WTC11 (cell line): Measurements from ENCODE around the gene HS3ST3A1. TPM values are rescaled to one million over a fixed set of nuclear protein-coding genes. Genes with fewer than 3 reads are reported as not detected.

Experiments
- ATAC-seq: fragments of 200-7000 bp; cut with Tn5 transposase; 2 replicates; pipeline ENCODE4 v1.10.0; 2021; ENCODE audit warnings: mild to moderate bottlenecking, moderate library complexity
- CTCF ChIA-PET: fragments of 300-600 bp; sonication (Branson Sonifier 250); formaldehyde crosslinking; loops from one replicate; lab custom pipeline; 2021; ENCODE audit warnings: antibody characterized with exemption; lab: Charles Lee
- POLR2A ChIA-PET: fragments of 350-600 bp; sonication (Branson Sonifier 250); formaldehyde crosslinking; loops from one replicate; lab custom pipeline; 2021; ENCODE audit warnings: antibody characterized with exemption; lab: Charles Lee
- DNase-seq: peaks from one replicate; pipeline ENCODE4 v3.0.0; 2021; ENCODE audit warnings: low spot score
- H3K27ac Mint-ChIP-seq: 2 replicates; pipeline ENCODE4 v1.8.0; 2021; ENCODE audit warnings: mixed read lengths
- H3K27me3 Mint-ChIP-seq: 2 replicates; pipeline ENCODE4 v1.8.0; 2021; ENCODE audit warnings: low read depth, mild to moderate bottlenecking, moderate library complexity, mixed read lengths
- H3K36me3 Mint-ChIP-seq: 2 replicates; pipeline ENCODE4 v1.8.0; 2021; ENCODE audit warnings: mixed read lengths
- H3K4me1 Mint-ChIP-seq: 2 replicates; pipeline ENCODE4 v1.8.0; 2022; ENCODE audit warnings: mixed read lengths
- H3K4me3 Mint-ChIP-seq: 2 replicates; pipeline ENCODE4 v1.8.0; 2021; ENCODE audit warnings: mild to moderate bottlenecking, moderate library complexity, mixed read lengths
- H3K9me3 Mint-ChIP-seq: 2 replicates; pipeline ENCODE4 v1.8.0; 2021; ENCODE audit warnings: mixed read lengths
- CBFB ChIP-seq: sonication (generic); formaldehyde crosslinking; IDR thresholded peaks from 2 replicates; pipeline ENCODE4 v1.8.1; 2022; ENCODE audit warnings: mild to moderate bottlenecking, low read depth, missing genetic modification reagents
- FOXK1 ChIP-seq: sonication (generic); formaldehyde crosslinking; IDR thresholded peaks from 2 replicates; pipeline ENCODE4 v1.8.0; 2022; ENCODE audit warnings: mild to moderate bottlenecking, moderate library complexity, missing genetic modification reagents
- GABPB1 ChIP-seq: sonication (generic); formaldehyde crosslinking; IDR thresholded peaks from 2 replicates; pipeline ENCODE4 v1.8.1; 2023; ENCODE audit warnings: mild to moderate bottlenecking, missing genetic modification reagents
- GTF2I ChIP-seq: fragments of 250-450 bp; sonication (Bioruptor Pico); conservative IDR thresholded peaks from 2 replicates; pipeline ENCODE4 v1.4.0; 2021; ENCODE audit warnings: mild to moderate bottlenecking
- JUN ChIP-seq: sonication (generic); formaldehyde crosslinking; IDR thresholded peaks from 2 replicates; pipeline ENCODE4 v1.8.0; 2023; ENCODE audit warnings: mild to moderate bottlenecking, missing genetic modification reagents
- MYBL2 ChIP-seq: sonication (generic); formaldehyde crosslinking; IDR thresholded peaks from 2 replicates; pipeline ENCODE4 v1.8.1; 2023; ENCODE audit warnings: mild to moderate bottlenecking, moderate library complexity, missing genetic modification reagents
- NFE2L1 ChIP-seq: sonication (generic); formaldehyde crosslinking; IDR thresholded peaks from 2 replicates; pipeline ENCODE4 v1.8.1; 2023; ENCODE audit warnings: missing genetic modification reagents
- NR1H2 ChIP-seq: sonication (generic); formaldehyde crosslinking; IDR thresholded peaks from 2 replicates; pipeline ENCODE4 v1.9.0; 2021; ENCODE audit warnings: mild to moderate bottlenecking, moderate library complexity, missing genetic modification reagents
- NR3C1 ChIP-seq: sonication (generic); formaldehyde crosslinking; conservative IDR thresholded peaks from 2 replicates; pipeline ENCODE4 v1.8.1; 2023; ENCODE audit warnings: low read depth, mild to moderate bottlenecking, missing genetic modification reagents
- PRRX2 ChIP-seq: fragments of 250-450 bp; sonication (Bioruptor Pico); IDR thresholded peaks from 2 replicates; pipeline ENCODE4 v1.8.0; 2021; ENCODE audit warnings: mild to moderate bottlenecking
- ZNF317 ChIP-seq: sonication (generic); formaldehyde crosslinking; IDR thresholded peaks from 2 replicates; pipeline ENCODE4 v1.8.1; 2023; ENCODE audit warnings: low read depth, mild to moderate bottlenecking, moderate library complexity, missing genetic modification reagents, borderline replicate concordance
- ZNF671 ChIP-seq: fragments of 250-450 bp; sonication (Bioruptor Pico); IDR thresholded peaks from 2 replicates; pipeline ENCODE4 v1.8.0; 2021; ENCODE audit warnings: mild to moderate bottlenecking
- total RNA-seq: library from RNA; stranded (reverse); gene quantifications from 3 replicates; pipeline ENCODE4 v1.2.3, GENCODE V29; 2021
- TF ChIP-seq, protein P1 (sequence below): sonication (generic); formaldehyde crosslinking; IDR thresholded peaks from 2 replicates; pipeline ENCODE4 v1.8.0; 2022; ENCODE audit warnings: mild to moderate bottlenecking, missing genetic modification reagents
- TF ChIP-seq, protein P2 (sequence below): sonication (generic); formaldehyde crosslinking; IDR thresholded peaks from 2 replicates; pipeline ENCODE4 v1.8.1; 2022; ENCODE audit warnings: missing genetic modification reagents, borderline replicate concordance
- TF ChIP-seq, protein P3 (sequence below): sonication (generic); formaldehyde crosslinking; IDR thresholded peaks from 2 replicates; pipeline ENCODE4 v1.8.0; 2022; ENCODE audit warnings: missing genetic modification reagents
- TF ChIP-seq, protein P4 (sequence below): sonication (generic); formaldehyde crosslinking; IDR thresholded peaks from 2 replicates; pipeline ENCODE4 v1.8.1; 2023; ENCODE audit warnings: mild to moderate bottlenecking, missing genetic modification reagents, moderate library complexity
- TF ChIP-seq, protein P5 (sequence below): fragments of 250-450 bp; sonication (Bioruptor Pico); IDR thresholded peaks from 2 replicates; pipeline ENCODE4 v1.9.0; 2021; ENCODE audit warnings: mild to moderate bottlenecking
- TF ChIP-seq, protein P6 (sequence below): sonication (generic); formaldehyde crosslinking; conservative IDR thresholded peaks from 2 replicates; pipeline ENCODE4 v1.8.1; 2022; ENCODE audit warnings: mild to moderate bottlenecking, missing genetic modification reagents

Gene HS3ST3A1
- total RNA-seq, 1 experiment from 2014 or later = 9.7 TPM

DNA sequence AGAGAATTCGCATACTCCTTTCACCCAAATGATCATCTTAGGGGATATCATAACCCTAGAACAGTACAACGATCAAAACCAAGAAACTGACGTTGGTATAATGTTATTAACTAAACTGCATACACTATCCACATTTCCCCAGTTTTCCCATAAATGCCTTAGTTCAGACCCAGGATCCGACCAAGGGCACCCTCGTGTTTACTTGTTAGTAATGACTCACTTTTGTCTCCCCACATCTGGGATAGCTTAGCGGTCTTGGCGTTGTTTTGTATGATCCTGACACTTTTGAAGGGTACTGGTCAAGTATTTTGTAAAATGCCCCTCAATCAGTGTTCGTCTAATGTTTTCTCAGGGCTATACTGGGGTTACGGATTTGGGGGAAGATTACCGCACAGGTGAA is 8.0 kb downstream of the HS3ST3A1 start (continued):
- TF ChIP-seq, protein P1, sequence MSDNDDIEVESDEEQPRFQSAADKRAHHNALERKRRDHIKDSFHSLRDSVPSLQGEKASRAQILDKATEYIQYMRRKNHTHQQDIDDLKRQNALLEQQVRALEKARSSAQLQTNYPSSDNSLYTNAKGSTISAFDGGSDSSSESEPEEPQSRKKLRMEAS (CRISPR knock-in tag) = no peak
- no peak for TF ChIP-seq MYBL2 (CRISPR knock-in tag)
- TF ChIP-seq, protein P2, sequence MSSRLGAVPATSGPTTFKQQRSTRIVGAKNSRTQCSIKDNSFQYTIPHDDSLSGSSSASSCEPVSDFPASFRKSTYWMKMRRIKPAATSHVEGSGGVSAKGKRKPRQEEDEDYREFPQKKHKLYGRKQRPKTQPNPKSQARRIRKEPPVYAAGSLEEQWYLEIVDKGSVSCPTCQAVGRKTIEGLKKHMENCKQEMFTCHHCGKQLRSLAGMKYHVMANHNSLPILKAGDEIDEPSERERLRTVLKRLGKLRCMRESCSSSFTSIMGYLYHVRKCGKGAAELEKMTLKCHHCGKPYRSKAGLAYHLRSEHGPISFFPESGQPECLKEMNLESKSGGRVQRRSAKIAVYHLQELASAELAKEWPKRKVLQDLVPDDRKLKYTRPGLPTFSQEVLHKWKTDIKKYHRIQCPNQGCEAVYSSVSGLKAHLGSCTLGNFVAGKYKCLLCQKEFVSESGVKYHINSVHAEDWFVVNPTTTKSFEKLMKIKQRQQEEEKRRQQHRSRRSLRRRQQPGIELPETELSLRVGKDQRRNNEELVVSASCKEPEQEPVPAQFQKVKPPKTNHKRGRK (CRISPR knock-in tag) = no peak
- no peak for TF ChIP-seq ZNF317 (CRISPR knock-in tag)
- TF ChIP-seq, all 79 proteins: peak for 0

DNA sequence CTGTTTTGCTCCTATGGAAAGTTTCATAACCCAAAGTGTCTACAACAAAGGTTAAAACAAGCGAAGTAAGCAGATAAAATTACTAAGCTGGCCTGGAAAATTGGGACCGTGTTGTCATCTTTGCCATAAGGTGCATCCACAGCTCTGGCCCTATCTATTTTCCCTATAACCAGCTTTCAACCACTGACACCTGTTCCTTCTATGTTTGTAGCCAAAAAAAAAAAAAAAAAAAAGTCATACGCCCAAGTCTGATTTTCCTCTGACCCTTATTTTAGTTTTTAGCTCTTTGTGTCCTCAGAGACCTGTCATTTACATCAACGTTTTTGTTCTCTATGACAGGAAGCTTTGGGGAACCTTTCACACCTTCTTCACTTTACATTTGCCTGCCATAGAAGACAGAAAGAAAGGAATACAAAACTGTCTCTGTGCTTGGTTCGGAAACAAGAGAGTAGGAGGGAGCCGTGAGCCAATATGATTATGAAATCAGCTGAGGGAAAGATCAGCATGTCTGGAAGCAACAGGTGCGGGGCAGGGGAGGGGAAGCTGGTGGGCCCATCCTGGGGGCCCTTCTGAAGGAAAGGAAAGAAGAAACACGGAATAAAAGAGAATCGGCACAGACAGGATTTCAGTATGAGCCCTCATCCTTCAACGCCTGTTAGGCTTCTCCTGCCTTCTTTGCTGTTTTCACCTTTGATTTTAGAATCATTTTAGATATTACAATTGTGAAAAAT is 8.5 kb downstream of the HS3ST3A1 start:
- Mint-ChIP-seq H3K27me3 (no peaks in the 10 kb centered on the region), H3K4me3 (no peak overlapping the region), H3K9me3 (0 out of 2 replicates have a peak, but pooled peaks cover 4% of the 10 kb centered on the region), H3K27ac (peak overlapping the region; percentile 67; the same call in 1 of the 2 replicates), H3K36me3 (no peaks in the 10 kb centered on the region), H3K4me1 (peaks cover 47% of the 10 kb centered on the region)
- ATAC-seq (no peak), DNase-seq (no peak)
- ChIA-PET POLR2A (interaction anchor here (0.6 kb wide), 1 partner anchor 1187 kb away, joined by 6 read pairs; no protein-coding TSS in a partner anchor), CTCF (interaction anchor here (0.6 to 1.2 kb wide), 9 partner anchors 9 to 707 kb away, joined by 3 to 6 read pairs (median 4); partner anchors contain the start of gene HS3ST3B1)
- TF ChIP-seq ZNF317 (CRISPR knock-in tag) = no peak
- no peak for TF ChIP-seq NR1H2 (CRISPR knock-in tag)
- TF ChIP-seq, protein P3, sequence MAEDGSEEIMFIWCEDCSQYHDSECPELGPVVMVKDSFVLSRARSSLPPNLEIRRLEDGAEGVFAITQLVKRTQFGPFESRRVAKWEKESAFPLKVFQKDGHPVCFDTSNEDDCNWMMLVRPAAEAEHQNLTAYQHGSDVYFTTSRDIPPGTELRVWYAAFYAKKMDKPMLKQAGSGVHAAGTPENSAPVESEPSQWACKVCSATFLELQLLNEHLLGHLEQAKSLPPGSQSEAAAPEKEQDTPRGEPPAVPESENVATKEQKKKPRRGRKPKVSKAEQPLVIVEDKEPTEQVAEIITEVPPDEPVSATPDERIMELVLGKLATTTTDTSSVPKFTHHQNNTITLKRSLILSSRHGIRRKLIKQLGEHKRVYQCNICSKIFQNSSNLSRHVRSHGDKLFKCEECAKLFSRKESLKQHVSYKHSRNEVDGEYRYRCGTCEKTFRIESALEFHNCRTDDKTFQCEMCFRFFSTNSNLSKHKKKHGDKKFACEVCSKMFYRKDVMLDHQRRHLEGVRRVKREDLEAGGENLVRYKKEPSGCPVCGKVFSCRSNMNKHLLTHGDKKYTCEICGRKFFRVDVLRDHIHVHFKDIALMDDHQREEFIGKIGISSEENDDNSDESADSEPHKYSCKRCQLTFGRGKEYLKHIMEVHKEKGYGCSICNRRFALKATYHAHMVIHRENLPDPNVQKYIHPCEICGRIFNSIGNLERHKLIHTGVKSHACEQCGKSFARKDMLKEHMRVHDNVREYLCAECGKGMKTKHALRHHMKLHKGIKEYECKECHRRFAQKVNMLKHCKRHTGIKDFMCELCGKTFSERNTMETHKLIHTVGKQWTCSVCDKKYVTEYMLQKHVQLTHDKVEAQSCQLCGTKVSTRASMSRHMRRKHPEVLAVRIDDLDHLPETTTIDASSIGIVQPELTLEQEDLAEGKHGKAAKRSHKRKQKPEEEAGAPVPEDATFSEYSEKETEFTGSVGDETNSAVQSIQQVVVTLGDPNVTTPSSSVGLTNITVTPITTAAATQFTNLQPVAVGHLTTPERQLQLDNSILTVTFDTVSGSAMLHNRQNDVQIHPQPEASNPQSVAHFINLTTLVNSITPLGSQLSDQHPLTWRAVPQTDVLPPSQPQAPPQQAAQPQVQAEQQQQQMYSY (CRISPR knock-in tag) = no peak
- no peak for TF ChIP-seq JUN (CRISPR knock-in tag)
- TF ChIP-seq PRRX2 (CRISPR knock-in tag) = no peak
- TF ChIP-seq FOXK1 = no peak
- TF ChIP-seq, protein P4, sequence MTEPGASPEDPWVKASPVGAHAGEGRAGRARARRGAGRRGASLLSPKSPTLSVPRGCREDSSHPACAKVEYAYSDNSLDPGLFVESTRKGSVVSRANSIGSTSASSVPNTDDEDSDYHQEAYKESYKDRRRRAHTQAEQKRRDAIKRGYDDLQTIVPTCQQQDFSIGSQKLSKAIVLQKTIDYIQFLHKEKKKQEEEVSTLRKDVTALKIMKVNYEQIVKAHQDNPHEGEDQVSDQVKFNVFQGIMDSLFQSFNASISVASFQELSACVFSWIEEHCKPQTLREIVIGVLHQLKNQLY (CRISPR knock-in tag) = no peak
- TF ChIP-seq NFE2L1 (CRISPR knock-in tag) = no peak
- TF ChIP-seq, protein P5, sequence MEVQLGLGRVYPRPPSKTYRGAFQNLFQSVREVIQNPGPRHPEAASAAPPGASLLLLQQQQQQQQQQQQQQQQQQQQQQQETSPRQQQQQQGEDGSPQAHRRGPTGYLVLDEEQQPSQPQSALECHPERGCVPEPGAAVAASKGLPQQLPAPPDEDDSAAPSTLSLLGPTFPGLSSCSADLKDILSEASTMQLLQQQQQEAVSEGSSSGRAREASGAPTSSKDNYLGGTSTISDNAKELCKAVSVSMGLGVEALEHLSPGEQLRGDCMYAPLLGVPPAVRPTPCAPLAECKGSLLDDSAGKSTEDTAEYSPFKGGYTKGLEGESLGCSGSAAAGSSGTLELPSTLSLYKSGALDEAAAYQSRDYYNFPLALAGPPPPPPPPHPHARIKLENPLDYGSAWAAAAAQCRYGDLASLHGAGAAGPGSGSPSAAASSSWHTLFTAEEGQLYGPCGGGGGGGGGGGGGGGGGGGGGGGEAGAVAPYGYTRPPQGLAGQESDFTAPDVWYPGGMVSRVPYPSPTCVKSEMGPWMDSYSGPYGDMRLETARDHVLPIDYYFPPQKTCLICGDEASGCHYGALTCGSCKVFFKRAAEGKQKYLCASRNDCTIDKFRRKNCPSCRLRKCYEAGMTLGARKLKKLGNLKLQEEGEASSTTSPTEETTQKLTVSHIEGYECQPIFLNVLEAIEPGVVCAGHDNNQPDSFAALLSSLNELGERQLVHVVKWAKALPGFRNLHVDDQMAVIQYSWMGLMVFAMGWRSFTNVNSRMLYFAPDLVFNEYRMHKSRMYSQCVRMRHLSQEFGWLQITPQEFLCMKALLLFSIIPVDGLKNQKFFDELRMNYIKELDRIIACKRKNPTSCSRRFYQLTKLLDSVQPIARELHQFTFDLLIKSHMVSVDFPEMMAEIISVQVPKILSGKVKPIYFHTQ (CRISPR knock-in tag) = no peak
- no peak for TF ChIP-seq GABPB1 (CRISPR knock-in tag)
- TF ChIP-seq, protein P6, sequence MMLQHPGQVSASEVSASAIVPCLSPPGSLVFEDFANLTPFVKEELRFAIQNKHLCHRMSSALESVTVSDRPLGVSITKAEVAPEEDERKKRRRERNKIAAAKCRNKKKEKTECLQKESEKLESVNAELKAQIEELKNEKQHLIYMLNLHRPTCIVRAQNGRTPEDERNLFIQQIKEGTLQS (CRISPR knock-in tag) = no peak
- TF ChIP-seq GTF2I (CRISPR knock-in tag) = no peak
- TF ChIP-seq ZNF671 (CRISPR knock-in tag) = no peak
- TF ChIP-seq CBFB (CRISPR knock-in tag) = no peak
- no peak for TF ChIP-seq NR3C1 (CRISPR knock-in tag)
